ENCODE data around the gene MYLK4. TPM values are rescaled to one million over a fixed set of nuclear protein-coding genes. Genes with fewer than 3 reads are reported as not detected.

Gene MYLK4
- total RNA-seq, 2 experiments from 2014 or later, result 0.07 TPM; not detected in 1

DNA sequence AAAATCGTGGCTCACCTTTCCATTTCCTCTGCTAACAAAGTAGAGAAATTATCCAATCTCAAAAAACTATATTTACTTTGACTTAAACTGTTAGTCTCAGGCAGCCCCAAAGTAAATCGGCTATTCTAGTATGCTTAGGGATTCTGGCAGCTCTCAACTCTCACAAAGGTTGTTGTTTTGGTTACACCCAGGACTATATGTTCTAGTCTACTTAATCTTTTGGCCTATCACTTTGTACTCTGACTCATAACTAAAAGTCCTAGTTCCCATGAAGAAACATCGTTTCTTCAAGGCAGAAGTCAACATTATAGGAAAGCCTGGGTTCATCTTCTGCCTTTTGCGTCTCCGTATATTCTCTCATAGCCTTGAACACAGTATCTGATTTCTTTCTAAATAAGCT, 42.3 kb downstream of the MYLK4 start:
- Mint-ChIP-seq H3K27me3 (ENCODE audit: low read depth) (peaks cover 11% of the 10 kb centered on the region), H3K9me3 (peaks cover 8% of the 10 kb centered on the region)

GRCh38 chr6:2706558-2706957, 44.2 kb downstream of the MYLK4 start:
- peaks cover 8% of the 10 kb centered on the region for H3K9me3 Mint-ChIP-seq
- H3K36me3 Mint-ChIP-seq (ENCODE audit: low read depth), result peaks cover 4% of the 10 kb centered on the region
- intact Hi-C loops (cut with micrococcal nuclease), result no loop called here
- H3K4me3 Mint-ChIP-seq, result no peak overlapping the region
- CTCF ChIA-PET, result interaction anchor here (0.7 kb wide), 1 partner anchor 977 kb away, joined by 3 read pairs; no protein-coding TSS in a partner anchor
- no peak for DNase-seq
- H3K27me3 Mint-ChIP-seq (ENCODE audit: low read depth), result peaks cover 11% of the 10 kb centered on the region
- peaks cover 2% of the 10 kb centered on the region for H3K4me1 Mint-ChIP-seq (ENCODE audit: low read depth)
- H3K27ac Mint-ChIP-seq, result no peak overlapping the region

More for the DNA sequence above, 42.3 kb downstream of the MYLK4 start:
- peaks cover 4% of the 10 kb centered on the region for H3K36me3 Mint-ChIP-seq (ENCODE audit: low read depth)
- intact Hi-C loops (cut with micrococcal nuclease), result no loop called here
- H3K4me3 Mint-ChIP-seq, result no peak overlapping the region
- H3K27ac Mint-ChIP-seq, result no peak overlapping the region
- CTCF ChIA-PET, result interaction anchor here (0.5 kb wide), 1 partner anchor 83 kb away, joined by 5 read pairs; no protein-coding TSS in a partner anchor
- no peak for DNase-seq
- peaks cover 2% of the 10 kb centered on the region for H3K4me1 Mint-ChIP-seq (ENCODE audit: low read depth)

- Mint-ChIP-seq H3K27me3 (ENCODE audit: low read depth) (peaks cover 5% of the 10 kb centered on the region), H3K4me1 (ENCODE audit: low read depth) (peaks cover 2% of the 10 kb centered on the region), H3K9me3 (peaks cover 3% of the 10 kb centered on the region), H3K27ac (no peak overlapping the region), H3K36me3 (ENCODE audit: low read depth) (peaks cover under 1% of the 10 kb centered on the region), H3K4me3 (no peak overlapping the region)
- CTCF ChIA-PET, result no interaction called here
- intact Hi-C loops (cut with micrococcal nuclease), result no loop called here
- DNase-seq, result no peak
Measured at GRCh38 chr6:2705256-2705655, 45.5 kb downstream of the MYLK4 start.

- no peak for DNase-seq
- no peak overlapping the region for H3K27ac Mint-ChIP-seq
- intact Hi-C loops (cut with micrococcal nuclease), result no loop called here
- no peak overlapping the region for H3K4me3 Mint-ChIP-seq
- no peaks in the 10 kb centered on the region for H3K9me3 Mint-ChIP-seq
- H3K36me3 Mint-ChIP-seq (ENCODE audit: low read depth), result no peaks in the 10 kb centered on the region
- H3K4me1 Mint-ChIP-seq (ENCODE audit: low read depth), result no peaks in the 10 kb centered on the region
- CTCF ChIA-PET, result no interaction called here
- H3K27me3 Mint-ChIP-seq (ENCODE audit: low read depth), result no peaks in the 10 kb centered on the region
Measured at GRCh38 chr6:2697291-2697690, 53.4 kb downstream of the MYLK4 start.

DNA sequence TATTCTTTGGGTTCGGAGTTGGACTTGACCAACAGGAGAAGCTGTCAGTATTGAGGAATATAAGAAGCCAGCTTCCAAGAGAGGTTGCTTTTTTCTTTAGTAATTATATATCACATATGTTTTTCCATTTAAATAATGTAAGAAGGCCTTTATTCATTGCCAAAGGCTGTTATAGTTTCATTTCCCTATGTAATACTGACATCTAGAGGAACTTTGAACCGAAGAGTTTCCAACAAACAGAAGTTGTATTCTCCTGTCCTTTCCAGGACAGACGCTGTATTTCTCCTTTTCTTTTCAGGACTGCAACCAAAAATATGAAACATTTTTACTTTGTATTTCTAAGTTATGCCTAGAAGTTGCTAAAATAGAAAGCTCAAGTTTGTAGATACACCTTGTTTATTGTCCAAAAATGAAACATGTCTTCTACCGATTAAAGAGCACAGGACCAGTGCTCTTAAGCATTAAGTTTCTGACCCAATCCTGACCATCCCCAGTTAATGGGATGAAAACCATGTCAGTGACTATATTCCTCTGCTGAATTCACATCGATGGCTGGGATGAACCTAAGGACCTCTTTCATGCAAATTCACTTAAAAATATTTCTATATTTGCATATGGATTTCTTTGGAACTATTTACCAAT, 55.1 kb downstream of the MYLK4 start:
- Mint-ChIP-seq H3K27ac (no peak overlapping the region), H3K36me3 (ENCODE audit: low read depth) (no peaks in the 10 kb centered on the region), H3K27me3 (ENCODE audit: low read depth) (no peaks in the 10 kb centered on the region), H3K4me3 (no peak overlapping the region), H3K9me3 (no peaks in the 10 kb centered on the region), H3K4me1 (ENCODE audit: low read depth) (no peaks in the 10 kb centered on the region)
- DNase-seq, result no peak
- intact Hi-C loops (cut with micrococcal nuclease), result no loop called here
- CTCF ChIA-PET, result interaction anchor here (0.8 to 1.8 kb wide), 3 partner anchors 25 to 63 kb away, joined by 3 to 6 read pairs (median 3); no protein-coding TSS in a partner anchor

GRCh38 chr6:2693231-2693630, 57.5 kb downstream of the MYLK4 start:
- H3K9me3 Mint-ChIP-seq, result no peaks in the 10 kb centered on the region
- H3K36me3 Mint-ChIP-seq (ENCODE audit: low read depth), result no peaks in the 10 kb centered on the region
- CTCF ChIA-PET, result interaction anchor here (0.6 kb wide), 1 partner anchor 245 kb away, joined by 3 read pairs; no protein-coding TSS in a partner anchor
- H3K27ac Mint-ChIP-seq, result no peak overlapping the region
- H3K27me3 Mint-ChIP-seq (ENCODE audit: low read depth), result no peaks in the 10 kb centered on the region
- intact Hi-C loops (cut with micrococcal nuclease), result no loop called here
- no peaks in the 10 kb centered on the region for H3K4me1 Mint-ChIP-seq (ENCODE audit: low read depth)
- no peak overlapping the region for H3K4me3 Mint-ChIP-seq
- DNase-seq, result no peak

GRCh38 chr6:2688401-2689064, 62.2 kb downstream of the MYLK4 start:
- CTCF ChIA-PET, result no interaction called here
- no peak overlapping the region for H3K27ac Mint-ChIP-seq

GRCh38 chr6:2687456-2687855, 63.3 kb downstream of the MYLK4 start:
- intact Hi-C loops (cut with micrococcal nuclease), result no loop called here
- Mint-ChIP-seq H3K36me3 (ENCODE audit: low read depth) (no peaks in the 10 kb centered on the region), H3K27ac (no peak overlapping the region), H3K4me1 (ENCODE audit: low read depth) (no peaks in the 10 kb centered on the region), H3K9me3 (no peaks in the 10 kb centered on the region), H3K27me3 (ENCODE audit: low read depth) (no peaks in the 10 kb centered on the region), H3K4me3 (no peak overlapping the region)
- CTCF ChIA-PET, result no interaction called here
- DNase-seq, result no peak

More at GRCh38 chr6:2688401-2689064, 62.2 kb downstream of the MYLK4 start:
- Mint-ChIP-seq H3K4me1 (ENCODE audit: low read depth) (no peaks in the 10 kb centered on the region), H3K9me3 (no peaks in the 10 kb centered on the region), H3K36me3 (ENCODE audit: low read depth) (no peaks in the 10 kb centered on the region), H3K27me3 (ENCODE audit: low read depth) (no peaks in the 10 kb centered on the region), H3K4me3 (no peak overlapping the region)
- peak; percentile 12 for DNase-seq
- intact Hi-C loops (cut with micrococcal nuclease), result no loop called here

DNA sequence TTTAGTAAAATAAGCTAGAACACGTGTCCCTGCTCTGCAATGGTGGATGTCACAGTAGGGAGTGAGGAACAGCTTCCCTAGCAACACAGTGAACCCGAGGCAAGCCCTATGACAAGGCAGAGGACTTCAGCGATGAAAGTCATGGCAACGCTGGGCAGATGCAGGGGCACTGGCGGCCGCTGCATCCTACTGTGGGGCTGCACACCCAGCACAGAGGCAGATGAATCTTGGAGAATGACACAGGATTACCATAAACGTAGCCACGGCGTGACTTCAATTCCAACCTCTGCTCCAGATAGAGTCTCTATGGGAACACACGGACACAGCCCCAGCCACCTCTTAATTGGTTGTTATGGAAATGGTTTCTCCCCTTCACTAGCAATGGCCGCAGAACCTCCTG, 64.2 kb downstream of the MYLK4 start:
- CTCF ChIA-PET, result interaction anchor here (0.6 to 1.1 kb wide), 3 partner anchors 64 to 307 kb away, joined by 3 to 4 read pairs (median 3); partner anchors contain the start of gene MYLK4
- no peak for DNase-seq
- Mint-ChIP-seq H3K27ac (no peak overlapping the region), H3K4me3 (no peak overlapping the region), H3K9me3 (no peaks in the 10 kb centered on the region), H3K27me3 (ENCODE audit: low read depth) (no peaks in the 10 kb centered on the region), H3K4me1 (ENCODE audit: low read depth) (no peaks in the 10 kb centered on the region), H3K36me3 (ENCODE audit: low read depth) (no peaks in the 10 kb centered on the region)
- intact Hi-C loops (cut with micrococcal nuclease), result no loop called here

DNA sequence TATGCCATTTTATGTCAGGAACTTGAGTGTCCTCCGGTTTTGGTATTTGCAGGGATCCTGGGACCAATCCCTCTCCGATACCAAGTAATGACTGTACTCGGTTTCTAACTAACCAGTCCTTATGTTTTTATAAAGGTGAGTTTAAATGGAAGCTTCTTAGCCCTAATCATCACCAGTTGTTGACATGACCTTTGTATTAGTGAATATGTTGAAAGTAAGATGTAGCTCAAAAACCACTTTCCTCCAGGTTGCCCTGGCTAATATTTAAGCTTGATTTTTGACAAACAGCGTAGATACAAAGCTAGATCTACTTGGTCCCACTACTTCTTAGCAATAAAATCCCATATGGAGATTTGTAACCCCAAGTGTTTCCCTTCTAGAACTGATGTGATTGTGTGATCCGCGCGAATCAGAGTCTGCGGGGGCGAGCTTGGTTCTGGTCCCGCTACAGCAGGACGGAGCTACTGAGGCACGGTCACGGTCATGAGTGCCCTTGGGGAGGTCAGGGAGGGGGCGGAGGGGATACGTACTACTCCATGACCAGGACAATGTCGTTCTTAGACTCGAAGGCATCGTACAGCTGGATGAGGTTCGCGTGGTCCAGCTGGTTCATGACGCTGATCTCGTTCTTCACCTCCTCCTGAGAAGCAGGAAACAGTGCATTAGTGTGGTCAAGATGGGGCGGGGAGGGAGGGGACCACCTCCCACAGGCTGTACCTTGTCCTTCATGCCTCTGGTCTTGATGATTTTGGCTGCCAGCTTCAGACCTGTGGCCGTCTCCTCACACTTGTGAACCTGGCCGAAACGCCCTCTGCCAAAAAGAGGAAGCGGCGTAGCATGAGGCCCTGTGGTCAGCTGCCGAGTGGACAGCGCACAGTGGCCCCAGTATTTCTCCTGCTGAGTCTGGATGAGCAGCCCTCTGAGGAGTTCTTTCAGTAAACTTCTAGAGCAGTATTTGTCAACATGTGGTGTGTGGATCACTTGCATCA, 65.7 kb downstream of the MYLK4 start:
- no peak for DNase-seq
- Mint-ChIP-seq H3K27ac (no peak overlapping the region), H3K36me3 (ENCODE audit: low read depth) (no peaks in the 10 kb centered on the region), H3K4me3 (no peak overlapping the region), H3K27me3 (ENCODE audit: low read depth) (no peaks in the 10 kb centered on the region), H3K4me1 (ENCODE audit: low read depth) (no peaks in the 10 kb centered on the region), H3K9me3 (no peaks in the 10 kb centered on the region)
- intact Hi-C loops (cut with micrococcal nuclease), result no loop called here
- CTCF ChIA-PET, result interaction anchor here (0.5 to 0.7 kb wide), 2 partner anchors 11 to 51 kb away, joined by 3 read pairs; no protein-coding TSS in a partner anchor

GRCh38 chr6:2684103-2684749, 66.5 kb downstream of the MYLK4 start:
- intact Hi-C loops (cut with micrococcal nuclease), result no loop called here
- Mint-ChIP-seq H3K4me1 (ENCODE audit: low read depth) (no peaks in the 10 kb centered on the region), H3K9me3 (no peaks in the 10 kb centered on the region), H3K27ac (no peak overlapping the region), H3K36me3 (ENCODE audit: low read depth) (no peaks in the 10 kb centered on the region), H3K27me3 (ENCODE audit: low read depth) (no peaks in the 10 kb centered on the region), H3K4me3 (no peak overlapping the region)
- CTCF ChIA-PET, result no interaction called here
- DNase-seq, result no peak

Measured in activated naive CD4-positive, alpha-beta T cell treated with anti-CD3 and anti-CD28 coated beads for 36 hours (primary cell).